Measurements from ENCODE around the gene JOSD1.

The JOSD1 gene

GRCh38 chr22:38700789-38701628 lies at the start of gene JOSD1:
TSS of gene JOSD1 (minus strand) at chr22:38700943. CDS start at chr22:38699987, 956 bp downstream.
- ATAC-seq (peak; percentile 44), DNase-seq (peak; percentile 100)

- DNase-seq: no peak
- ATAC-seq: no peak
Measured at GRCh38 chr22:38750104-38750503, 49.4 kb upstream of the JOSD1 start.

- ATAC-seq (no peak), DNase-seq (no peak)
Measured at GRCh38 chr22:38748487-38749136, 47.9 kb upstream of the JOSD1 start.

GRCh38 chr22:38745676-38746460 lies 45.1 kb upstream of the JOSD1 start:
- no peak for ATAC-seq
- no peak for DNase-seq

GRCh38 chr22:38744981-38745380 lies 44.2 kb upstream of the JOSD1 start:
- DNase-seq: no peak
- ATAC-seq: no peak

GRCh38 chr22:38742176-38742942 lies 41.6 kb upstream of the JOSD1 start:
- DNase-seq (no peak), ATAC-seq (no peak)

GRCh38 chr22:38741576-38741975 lies 40.8 kb upstream of the JOSD1 start:
- DNase-seq: no peak
- no peak for ATAC-seq

GRCh38 chr22:38741166-38741565 lies 40.4 kb upstream of the JOSD1 start:
- ATAC-seq: no peak
- no peak for DNase-seq

- ATAC-seq: no peak
- DNase-seq: no peak
Measured at GRCh38 chr22:38740754-38741153, 40.0 kb upstream of the JOSD1 start.

- ATAC-seq: no peak
- DNase-seq: no peak
Measured at GRCh38 chr22:38740116-38740723, 39.5 kb upstream of the JOSD1 start.

- no peak for DNase-seq
- ATAC-seq: no peak
Measured at GRCh38 chr22:38739300-38740055, 38.7 kb upstream of the JOSD1 start.

GRCh38 chr22:38738475-38739070 lies 37.8 kb upstream of the JOSD1 start:
- DNase-seq: no peak
- ATAC-seq: no peak

GRCh38 chr22:38737302-38738060 lies 36.7 kb upstream of the JOSD1 start:
- ATAC-seq: no peak

GRCh38 chr22:38736257-38736570 lies 35.5 kb upstream of the JOSD1 start:
- DNase-seq: no peak

More at GRCh38 chr22:38737302-38738060, 36.7 kb upstream of the JOSD1 start:
- no peak for DNase-seq

GRCh38 chr22:38735465-38736256 lies 34.9 kb upstream of the JOSD1 start:
- DNase-seq: no peak

More at GRCh38 chr22:38736257-38736570, 35.5 kb upstream of the JOSD1 start:
- ATAC-seq: no peak

GRCh38 chr22:38735126-38735464 lies 34.4 kb upstream of the JOSD1 start:
- no peak for ATAC-seq

More at GRCh38 chr22:38735465-38736256, 34.9 kb upstream of the JOSD1 start:
- peak; percentile 12 for ATAC-seq

GRCh38 chr22:38734421-38735100 lies 33.8 kb upstream of the JOSD1 start:
- ATAC-seq: no peak
- no peak for DNase-seq

More at GRCh38 chr22:38735126-38735464, 34.4 kb upstream of the JOSD1 start:
- DNase-seq: no peak

GRCh38 chr22:38733724-38734381 lies 33.1 kb upstream of the JOSD1 start:
- DNase-seq: no peak
- no peak for ATAC-seq
